Stimulated activated CD8-positive, alpha-beta memory T cell treated with anti-CD3 and anti-CD28 coated beads, Interleukin-7, amount 100 ng/mL, for 48 hours (primary cell): ENCODE data around the gene CKMT2.
A peak's percentile ranks its signal among the peaks of the same experiment; 100 is the strongest.
"Not testable (repeated sequence)": the region's sequence is repeated elsewhere in the genome, so short reads cannot be mapped to it uniquely, and the experiment has no call there.

ENCODE experiments used
- DNase-seq, 2 donors: peaks; one replicate each; pipeline ENCODE4 v3.0.0-alpha.2; 2020; ENCODE audit warnings: low read depth in 1 of 2; ENCODE audit errors: extremely low read depth in 1 of 2

CKMT2 gene

DNA sequence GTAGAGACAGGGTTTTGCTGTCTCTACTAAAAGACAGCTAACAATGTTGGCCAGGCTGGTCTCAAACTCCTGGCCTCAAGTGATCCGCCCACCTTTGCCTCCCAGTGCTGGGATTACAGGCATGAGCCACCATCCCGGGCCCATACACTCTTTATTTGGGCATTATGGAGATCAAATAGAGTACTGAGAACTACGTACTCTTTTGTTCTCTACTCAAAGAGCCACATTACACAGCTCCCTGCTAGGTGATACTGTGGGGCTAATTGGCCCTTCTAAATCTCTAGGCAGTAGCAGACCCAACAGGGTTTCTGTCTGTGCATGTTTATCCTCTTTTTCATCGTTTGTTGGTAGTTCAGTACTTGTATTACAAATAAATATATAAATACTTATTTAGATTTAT is 16.1 kb downstream of the CKMT2 start:
- no peak for DNase-seq

DNA sequence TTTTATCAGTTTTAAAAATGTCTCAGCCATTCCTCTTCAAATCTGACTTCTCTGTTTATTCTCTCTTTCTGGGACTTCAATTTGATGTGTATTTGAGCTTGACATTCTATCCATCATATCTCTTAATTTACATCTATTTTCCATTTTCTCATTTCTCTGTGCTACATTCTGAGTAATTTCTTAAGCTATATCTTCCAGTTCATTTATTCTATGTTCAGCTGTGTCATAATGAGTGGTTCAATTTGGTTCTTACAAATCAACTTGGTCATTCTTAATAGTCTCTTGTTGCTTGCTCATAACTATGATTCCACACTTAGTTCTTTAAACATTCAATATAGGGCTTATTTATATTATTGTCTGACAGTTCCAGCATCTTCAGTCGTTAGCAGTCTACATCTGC is 16.9 kb downstream of the CKMT2 start:
- no peak for DNase-seq

GRCh38 chr5:81251922-81252321 is 18.8 kb downstream of the CKMT2 start:
- no peak for DNase-seq

DNA sequence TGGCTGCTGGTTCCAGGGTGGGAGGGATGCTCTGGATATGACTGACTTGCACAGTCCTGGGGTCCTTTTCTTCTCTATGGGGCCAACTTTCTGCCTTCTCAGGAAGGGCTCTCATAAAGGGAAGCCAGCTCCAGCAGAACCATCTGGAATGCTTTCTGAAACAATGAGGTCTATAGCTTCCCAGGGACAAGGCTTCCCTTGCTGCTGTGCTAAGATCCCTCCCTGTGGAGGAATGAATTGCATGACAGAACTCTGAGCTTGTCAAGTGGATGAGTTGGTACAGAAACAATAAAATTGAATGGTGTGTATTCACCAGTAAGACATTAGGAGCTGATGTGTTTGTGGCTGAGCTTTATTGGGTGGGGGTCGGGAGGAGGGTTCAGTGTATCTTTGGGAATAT is 19.8 kb downstream of the CKMT2 start:
- DNase-seq = no peak

GRCh38 chr5:81253875-81254274 is 20.8 kb downstream of the CKMT2 start:
- DNase-seq = no peak

- no peak for DNase-seq
These were observed 21.9 kb downstream of the CKMT2 start for GRCh38 chr5:81254886-81255559.

DNA sequence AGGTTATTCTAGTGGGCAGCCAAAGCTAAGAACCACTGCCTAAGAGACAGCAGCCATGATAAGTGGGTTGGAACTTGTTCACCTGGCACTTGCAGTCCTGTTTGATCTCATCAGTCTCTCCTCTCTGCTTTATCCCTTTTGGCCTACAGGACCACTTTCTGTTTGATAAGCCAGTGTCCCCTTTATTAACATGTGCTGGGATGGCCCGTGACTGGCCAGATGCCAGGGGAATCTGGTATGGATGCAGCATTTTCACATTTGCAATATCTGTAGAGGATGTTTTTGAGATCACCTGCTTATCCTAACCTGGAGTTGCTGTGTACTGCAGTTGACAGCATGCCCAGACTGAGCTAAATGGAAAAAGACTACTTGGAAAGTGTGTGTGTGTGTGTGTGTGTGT is 23.6 kb downstream of the CKMT2 start:
- no peak for DNase-seq

DNA sequence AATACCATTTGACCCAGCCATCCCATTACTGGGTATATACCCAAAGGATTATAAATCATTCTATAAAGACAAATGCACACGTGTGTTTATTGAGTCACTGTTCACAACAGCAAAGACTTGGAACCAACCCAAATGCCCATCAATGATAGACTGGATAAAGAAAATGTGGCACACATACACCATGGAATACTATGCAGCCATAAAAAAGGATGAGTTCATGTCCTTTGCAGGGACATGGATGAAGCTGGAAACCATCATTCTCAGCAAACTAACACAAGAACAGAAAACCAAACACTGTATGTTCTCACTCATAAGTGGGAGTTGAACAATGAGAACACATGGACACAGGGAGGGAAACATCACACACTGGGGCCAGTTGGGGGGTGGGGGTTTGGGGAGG is 29.7 kb downstream of the CKMT2 start:
- not testable (repeated sequence) for DNase-seq

GRCh38 chr5:81265101-81265500 is 32.0 kb downstream of the CKMT2 start:
- DNase-seq = no peak

- DNase-seq = no peak
These were observed 35.5 kb downstream of the CKMT2 start for GRCh38 chr5:81268521-81269196.

- no peak for DNase-seq
These were observed 36.8 kb downstream of the CKMT2 start for GRCh38 chr5:81269751-81270393.

DNA sequence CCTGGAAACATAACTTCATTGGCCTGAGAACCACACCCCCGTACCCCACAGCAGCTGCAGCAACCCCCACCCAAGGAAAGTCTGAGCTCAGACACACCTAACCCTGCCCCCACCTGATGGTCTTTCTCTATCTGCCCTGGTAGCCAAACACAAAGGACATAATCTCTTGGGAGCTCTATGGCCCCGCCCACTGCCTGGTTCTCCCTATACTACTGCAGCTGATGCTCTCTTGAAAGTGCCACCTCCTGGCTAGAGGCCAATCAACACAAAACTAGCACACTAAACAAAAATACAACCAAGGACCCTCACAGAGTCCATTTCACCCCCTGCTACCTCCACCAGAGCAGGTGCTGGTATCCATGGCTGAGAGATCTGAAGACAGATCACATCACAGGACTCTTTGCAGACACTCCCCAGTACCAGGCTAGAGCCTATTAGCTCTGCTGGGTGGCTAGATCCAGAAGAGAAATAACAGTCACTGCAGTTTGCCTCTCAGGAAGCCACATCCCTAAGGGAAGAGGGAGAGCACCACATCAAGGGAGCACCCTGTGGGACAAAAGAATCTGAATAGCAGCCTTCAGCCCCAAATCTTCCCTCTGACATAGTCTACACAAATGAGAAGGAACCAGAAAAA is 37.4 kb downstream of the CKMT2 start:
- not testable (repeated sequence) for DNase-seq

- no peak for DNase-seq
These were observed 50.9 kb downstream of the CKMT2 start for GRCh38 chr5:81283976-81284375.

- DNase-seq = no peak
These were observed 53.0 kb downstream of the CKMT2 start for GRCh38 chr5:81286059-81286617.

DNA sequence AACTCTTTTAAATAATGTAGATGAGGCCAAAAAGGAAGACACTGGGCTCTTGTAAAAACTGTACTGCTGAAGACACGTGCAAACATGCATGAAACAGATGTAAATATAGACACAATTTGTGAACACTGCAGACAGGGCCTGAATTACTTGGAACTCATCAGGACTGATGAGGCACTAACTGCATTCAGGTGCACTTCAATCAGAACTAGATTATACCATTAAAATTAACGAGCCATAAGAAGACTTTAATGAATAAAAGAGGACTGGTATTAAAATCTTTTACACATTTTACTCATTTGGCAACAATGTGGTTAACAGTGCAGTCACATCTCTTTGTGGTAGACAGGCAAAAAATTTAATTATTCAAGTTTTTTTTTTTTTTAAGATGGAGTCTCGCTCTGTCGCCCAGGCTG is 54.9 kb downstream of the CKMT2 start:
- no peak for DNase-seq

DNA sequence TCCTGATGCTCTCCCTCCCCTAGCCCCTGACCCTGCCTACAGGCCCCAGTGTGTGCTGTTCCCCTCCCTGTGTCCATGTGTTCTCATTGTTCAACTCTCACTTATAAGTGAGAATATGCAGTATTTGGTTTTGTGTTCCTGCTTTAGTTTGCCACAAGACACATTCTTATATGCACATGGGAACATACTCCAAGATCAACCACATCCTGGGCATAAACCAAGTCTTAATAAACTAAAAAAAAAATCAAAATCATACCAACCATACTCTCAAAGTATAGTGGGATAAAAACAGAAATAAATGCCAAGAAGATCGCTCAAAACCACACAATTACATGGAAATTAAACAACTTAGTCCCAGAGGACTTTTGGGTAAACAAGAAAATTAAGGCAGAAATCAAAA is 57.0 kb downstream of the CKMT2 start:
- DNase-seq = no peak

DNA sequence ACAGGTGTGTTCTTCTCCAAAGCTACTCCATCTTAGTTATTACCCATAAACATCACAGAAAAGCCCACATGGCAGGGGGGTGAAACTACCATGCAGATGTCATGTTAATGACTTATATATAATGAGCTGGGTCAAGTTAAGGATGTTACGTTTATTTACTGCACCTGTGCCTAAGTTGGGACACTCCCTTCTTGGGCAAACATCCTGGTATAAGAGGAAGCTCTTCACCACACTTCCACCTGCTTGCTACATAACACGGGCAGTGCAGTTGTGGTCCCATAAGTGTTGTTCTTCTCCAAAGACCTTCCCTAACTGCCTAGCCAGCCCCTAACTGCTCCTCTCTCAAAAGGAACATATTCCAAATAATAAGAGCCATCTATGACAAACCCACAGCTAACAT is 59.0 kb downstream of the CKMT2 start:
- DNase-seq = no peak

DNA sequence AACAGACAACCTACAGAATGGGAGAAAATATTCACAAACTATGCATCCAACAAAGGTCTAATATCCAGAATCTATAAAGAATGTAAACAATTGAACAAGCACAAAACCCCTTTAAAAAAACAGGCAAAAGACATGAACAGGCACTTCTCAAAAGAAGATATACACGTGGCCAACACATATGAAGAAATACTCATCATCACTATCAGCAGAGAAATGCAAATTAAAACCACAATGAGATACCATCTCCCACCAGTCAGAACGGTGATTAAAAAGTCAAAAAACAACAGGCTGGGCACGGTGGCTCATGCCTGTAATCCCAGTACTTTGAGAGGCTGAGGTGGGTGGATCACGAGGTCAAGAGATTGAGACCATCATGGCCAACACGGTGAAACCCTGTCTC is 60.9 kb downstream of the CKMT2 start:
- not testable (repeated sequence) for DNase-seq

DNA sequence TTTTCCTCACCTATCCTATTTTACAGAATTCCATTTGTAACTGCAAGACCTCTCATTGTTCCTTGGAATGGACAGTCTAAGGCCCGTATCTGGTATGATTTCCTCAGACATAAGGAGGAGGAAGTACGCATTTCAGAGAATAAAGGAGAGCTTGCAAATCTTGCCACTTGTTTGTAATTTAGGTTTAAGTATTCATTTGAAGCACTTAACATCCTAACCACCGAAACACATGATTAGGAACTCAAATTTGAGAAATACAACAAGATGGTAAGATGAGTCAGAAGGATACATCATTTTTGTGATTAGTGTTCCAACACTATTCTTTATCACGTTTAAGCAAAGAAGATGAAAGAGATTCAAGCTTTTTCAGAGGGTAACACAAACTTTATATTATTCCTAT is 64.4 kb downstream of the CKMT2 start:
- DNase-seq = no peak

GRCh38 chr5:81300921-81301270 is 67.8 kb downstream of the CKMT2 start:
- DNase-seq = no peak

DNA sequence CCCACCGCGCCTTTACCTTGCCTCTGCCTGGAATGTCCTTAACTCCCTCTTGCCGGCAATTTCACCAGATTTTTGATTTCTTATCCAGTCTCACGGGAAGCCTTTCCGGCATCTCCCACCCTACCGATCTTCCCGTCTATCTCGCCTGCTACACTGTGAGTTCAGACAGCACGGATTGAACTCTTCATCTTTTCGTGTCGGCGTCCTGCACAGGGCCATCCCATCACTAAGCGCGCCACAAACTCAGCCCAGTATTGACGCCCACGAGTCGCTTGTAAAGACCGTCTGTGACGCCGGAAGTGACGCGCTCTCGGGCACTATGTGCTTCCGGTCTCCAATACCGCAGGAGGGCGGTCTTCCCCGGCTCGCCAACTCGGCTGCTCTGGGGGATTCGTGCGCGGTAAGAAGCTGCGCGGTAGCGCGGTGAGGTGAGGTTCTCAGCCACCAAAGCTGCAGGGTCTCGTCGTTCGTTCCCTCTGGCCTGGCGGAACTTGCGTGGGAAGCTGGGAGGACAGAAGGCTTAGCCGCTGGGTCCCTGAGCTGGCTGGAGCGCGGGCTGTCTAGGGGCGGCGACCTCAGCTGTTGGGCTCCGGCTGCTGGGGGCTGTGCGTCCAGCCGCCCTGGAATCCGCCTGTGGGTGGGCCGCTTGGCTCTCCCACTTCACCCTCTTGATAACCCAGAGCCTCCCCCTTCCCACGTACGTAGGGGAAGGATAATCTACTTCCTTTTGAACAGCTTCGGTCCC is 68.3 kb downstream of the CKMT2 start, which contains the start of gene ZCCHC9:
Gene ZCCHC9 (plus strand): TSS at position 317 of the 745 bp plus-strand sequence. CDS start 3,171 bp downstream, outside the sequence.
- peak; percentile 86 to 90 for DNase-seq
